GM21723 (cell line): ENCODE data around the gene MAPK12.
"Not testable (repeated sequence)": the region's sequence is repeated elsewhere in the genome, so short reads cannot be mapped to it uniquely, and the experiment has no call there.

Experiments used
- ATAC-seq: cut with Tn5 transposase; IDR thresholded peaks from one replicate; pipeline ENCODE4 v1.9.1; 2021; ENCODE audit warnings: mild to moderate bottlenecking, moderate library complexity; ENCODE audit not compliant: unreplicated experiment

MAPK12 gene

DNA sequence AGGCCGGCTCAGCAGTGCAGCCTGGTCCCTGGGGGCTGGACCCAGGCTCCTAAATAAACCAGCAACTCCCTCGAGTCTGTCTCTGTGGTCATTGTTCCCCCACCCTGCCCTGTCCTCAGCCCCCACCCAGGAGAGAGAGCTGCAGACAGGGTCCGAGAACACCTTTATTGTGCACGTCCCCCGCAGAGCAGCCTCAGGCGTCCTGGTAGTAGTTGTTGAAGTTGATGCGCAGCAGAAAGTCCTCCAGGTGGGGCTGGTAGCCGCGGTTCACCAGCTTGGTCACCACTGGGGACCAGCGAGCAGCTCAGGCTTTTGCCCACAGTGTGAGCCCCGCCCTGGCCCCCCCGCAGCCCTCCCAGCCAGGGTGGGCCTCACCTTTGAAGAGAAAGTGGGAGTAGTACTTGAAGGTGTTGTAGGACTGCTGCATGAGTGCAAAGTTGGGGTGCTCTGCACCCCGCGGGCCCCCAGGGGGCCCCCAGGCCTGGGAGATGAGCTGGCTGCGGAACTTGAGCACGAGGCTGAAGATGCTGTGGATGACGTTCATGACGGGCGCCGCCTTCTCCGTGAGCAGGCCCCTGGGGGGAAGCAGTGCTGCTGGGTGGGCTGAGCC lies 43.8 kb downstream of the MAPK12 start:
- no peak for ATAC-seq

DNA sequence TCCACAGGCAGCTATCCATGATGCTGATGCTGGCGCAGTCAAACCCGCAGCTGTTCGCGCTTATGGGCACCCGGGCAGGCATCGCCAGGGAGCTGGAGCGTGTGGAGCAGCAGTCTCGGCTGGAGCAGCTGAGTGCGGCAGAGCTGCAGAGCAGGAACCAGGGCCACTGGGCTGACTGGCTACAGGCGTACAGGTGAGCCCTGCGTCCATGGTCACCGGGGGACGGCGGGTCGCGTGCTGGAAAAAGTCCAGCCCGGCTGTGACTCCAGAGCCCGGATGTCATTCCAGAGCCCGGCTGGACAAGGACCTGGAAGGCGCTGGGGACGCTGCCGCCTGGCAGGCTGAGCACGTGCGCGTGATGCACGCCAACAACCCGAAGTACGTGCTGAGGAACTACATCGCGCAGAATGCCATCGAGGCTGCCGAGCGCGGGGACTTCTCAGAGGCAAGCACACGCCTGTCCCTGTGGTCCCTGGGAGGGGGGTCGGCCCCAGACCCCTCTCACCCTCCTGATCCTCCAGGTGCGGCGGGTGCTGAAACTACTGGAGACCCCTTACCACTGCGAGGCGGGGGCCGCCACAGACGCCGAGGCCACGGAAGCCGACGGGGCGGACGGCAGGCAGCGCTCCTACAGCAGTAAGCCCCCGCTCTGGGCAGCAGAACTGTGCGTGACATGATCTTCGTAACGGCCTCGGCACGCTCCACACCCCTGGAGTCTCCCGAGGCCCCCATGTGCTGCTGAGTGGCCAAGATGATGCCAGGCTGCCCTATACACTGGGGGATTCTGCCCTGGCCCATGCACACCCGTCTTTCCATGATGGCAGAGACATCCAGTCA lies 44.6 kb downstream of the MAPK12 start:
- ATAC-seq, result no peak

DNA sequence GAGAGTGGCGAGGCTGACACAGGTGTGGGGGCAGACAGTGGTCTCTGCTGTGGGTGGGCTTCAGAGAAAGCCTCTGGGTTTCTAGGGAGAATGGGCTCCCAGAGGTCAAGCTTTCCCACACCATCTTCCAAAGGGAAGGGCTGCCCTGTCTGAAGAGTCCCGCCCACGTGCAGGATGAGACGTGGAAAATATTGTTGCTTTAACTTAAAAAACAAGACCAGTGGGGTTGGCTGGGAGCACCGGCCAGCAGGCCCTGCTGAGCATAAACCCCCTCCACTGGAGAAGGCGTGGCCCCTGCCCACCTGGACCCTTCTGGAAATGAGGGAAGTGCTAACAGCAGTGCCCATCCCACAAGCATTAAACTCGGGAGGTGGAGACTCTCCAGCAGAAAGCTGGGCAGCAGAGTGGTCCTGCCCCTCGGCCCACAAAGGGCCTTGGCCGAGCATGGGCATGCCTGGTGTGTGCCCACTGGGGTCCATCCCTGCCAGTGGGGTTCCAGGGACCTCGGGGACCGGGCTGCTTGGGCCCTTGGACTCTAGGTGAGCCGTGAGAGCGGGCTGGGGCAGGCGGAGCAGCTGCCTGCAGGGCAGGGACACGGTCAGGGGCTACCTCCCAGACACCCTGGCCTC lies 45.3 kb downstream of the MAPK12 start:
- ATAC-seq, result no peak

DNA sequence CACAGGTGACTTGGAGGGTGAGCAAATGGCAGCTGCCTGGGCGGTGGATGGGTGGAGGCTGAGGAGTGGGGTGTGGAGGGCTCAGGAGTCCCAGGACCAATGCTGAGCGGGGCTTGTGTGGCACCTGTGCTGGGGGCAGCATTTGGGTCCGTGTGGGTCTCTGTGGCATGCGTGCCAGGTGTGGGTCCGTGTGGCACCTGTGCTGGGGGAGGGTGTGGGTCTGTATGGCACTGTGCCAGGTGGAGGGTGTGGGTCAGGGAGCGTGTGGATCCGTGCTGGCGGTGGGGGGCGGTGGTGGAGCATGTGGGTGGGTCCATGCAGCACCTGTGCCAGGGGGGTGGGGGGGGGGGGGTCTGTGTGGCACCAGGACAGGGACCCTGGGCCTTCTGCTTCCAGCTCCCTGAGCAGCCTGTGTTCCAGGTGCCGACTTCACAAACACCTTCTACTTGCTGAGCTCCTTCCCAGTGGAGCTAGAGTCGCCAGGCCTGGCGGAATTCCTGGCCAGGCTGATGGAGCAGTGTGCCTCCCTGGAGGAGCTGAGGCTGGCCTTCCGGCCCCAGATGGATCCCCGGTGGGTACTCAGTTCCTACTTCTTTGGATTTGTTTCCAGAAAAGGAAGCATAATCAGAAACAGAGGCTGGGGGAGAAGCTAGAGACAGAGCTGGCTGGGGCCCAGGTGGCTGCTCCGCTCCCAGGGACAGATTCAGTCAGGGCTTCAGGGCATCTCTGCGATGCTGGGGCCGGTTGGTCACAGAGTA lies 46.0 kb downstream of the MAPK12 start:
- ATAC-seq, result no peak

DNA sequence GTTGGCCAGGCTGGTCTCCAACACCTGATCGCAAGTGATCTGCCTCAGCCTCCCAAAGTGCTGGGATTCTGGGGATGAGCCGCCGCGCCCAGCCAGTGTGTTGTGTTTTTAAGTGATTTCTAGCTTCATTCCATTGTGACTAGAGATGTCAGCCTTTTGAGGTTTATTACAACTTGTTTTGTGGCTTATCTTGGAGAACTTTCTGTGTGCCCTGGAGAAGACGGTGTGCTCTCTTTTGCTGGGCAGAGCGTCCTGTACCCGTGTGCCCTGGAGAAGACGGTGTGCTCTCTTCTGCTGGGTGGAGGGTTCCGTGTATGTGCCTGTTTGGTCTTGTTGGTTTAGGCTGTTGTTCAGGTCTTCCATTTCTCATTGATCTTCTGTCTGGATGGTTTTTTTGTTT lies 48.2 kb downstream of the MAPK12 start:
- ATAC-seq, result no peak

DNA sequence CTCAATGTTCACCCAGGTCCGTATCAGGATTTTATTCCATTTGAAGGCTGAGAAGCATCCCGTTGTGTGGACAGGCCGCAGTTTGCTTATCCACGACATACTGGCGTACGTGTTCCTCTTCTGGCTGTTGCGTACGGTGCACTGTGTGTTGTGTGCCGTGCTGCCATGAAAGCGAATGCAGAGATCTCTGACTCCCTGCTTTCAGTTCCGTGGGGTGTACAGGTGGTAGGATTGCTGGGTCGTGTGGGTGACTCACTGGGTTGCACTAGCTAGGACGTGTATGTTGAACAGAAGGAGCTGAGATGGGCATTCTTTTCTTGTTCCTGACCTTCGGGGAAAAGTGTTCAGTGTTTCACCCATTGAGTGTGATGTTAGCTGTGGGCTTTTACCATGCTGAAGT lies 50.3 kb downstream of the MAPK12 start:
- ATAC-seq, result no peak

DNA sequence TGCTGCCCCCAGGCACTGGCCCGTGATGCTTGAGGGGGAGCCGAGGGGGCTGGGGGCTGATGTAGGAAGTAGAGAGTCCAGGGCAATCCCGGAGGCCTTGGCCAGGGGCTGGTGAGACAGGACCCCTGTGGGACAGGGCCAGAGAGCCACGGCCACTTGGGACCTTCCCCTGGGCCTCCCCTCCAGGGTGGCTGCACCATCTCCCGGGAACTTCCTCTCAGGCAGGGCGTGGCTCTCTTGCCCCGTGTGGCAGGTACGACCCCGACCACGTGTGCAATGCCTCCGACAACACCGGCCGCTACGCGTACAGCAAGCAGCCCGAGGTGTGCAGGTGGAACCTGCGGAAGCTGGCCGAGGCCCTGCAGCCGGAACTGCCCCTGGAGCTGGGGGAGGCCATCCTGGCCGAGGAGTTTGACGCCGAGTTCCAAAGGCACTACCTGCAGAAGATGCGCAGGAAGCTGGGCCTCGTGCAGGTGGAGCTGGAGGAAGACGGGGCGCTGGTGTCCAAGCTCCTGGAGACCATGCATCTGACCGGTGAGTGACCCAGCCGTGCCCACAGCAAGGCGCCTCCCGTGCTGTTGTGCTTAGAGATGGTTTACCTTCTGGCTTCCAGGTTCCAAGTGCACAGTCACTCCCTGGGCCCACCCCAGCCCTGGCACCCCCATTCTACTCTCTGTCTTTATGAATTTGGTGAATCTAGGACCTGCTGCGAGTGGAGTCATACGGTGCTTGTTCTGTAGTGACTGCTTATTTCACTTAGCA lies 50.9 kb downstream of the MAPK12 start:
- no peak for ATAC-seq

DNA sequence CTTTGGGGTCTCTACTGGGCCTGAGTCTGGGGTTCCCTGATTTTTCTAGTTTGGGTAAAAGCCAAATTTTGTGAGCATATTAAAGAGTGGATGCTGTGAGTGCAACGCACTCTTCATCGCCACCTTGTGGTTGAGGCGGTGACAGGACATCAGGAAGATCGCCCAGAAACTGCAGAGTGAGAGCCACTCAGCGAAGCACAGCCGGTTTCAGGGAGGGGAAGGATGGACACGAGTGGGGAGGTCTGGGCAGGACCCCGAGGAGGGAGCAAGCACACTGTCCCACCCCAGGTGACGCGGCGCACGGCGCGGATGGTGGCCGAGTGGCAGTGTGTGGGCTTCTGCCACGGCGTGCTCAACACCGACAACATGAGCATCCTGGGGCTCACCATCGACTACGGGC lies 51.6 kb downstream of the MAPK12 start:
- ATAC-seq, result no peak

DNA sequence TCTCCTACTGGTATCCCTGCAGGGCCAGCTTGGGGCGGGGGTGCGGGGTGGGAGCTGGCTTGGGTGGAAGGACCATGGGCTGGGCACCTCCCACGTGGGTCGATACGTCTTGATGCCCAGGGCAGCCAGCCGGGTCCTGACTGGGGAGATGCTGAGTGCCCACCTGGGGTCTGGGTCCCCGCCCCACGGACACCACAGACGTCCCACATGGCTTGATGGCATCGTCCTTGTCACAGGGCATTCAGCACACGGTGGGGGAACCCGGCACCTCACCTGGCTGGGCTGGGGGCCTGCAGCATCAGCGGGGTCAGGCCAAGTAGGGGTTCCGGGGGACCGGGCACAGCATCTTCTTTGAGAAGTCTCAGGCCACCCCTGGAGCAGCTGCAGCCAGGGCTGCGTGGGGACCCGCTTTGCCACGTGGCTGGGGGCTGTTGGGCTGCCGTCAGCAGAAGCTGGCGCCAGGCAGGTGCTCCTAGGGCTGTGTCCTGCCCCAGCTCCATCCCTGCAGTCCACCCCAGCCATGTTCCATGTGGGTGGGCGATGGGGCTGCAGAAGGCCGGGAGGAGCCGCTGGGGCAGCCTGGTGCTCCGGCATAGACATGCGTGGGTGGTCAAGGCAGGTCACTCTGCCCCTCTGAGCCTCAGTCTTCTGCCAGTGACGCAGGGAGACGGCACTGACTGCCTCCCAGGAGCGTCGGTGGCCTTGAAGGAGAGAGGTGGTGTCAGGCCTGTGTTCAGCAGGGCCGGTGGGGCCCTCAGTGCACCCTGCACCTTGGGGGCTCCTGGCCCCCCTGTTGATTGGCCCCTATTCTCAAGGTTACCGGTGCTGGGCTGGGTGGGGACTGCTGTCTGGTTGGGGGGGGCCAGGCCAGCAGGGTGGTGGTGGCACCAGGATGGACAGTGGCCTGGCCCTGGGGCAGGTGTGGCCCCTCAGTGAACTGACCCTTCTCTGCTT lies 52.3 kb downstream of the MAPK12 start:
- no peak for ATAC-seq

DNA sequence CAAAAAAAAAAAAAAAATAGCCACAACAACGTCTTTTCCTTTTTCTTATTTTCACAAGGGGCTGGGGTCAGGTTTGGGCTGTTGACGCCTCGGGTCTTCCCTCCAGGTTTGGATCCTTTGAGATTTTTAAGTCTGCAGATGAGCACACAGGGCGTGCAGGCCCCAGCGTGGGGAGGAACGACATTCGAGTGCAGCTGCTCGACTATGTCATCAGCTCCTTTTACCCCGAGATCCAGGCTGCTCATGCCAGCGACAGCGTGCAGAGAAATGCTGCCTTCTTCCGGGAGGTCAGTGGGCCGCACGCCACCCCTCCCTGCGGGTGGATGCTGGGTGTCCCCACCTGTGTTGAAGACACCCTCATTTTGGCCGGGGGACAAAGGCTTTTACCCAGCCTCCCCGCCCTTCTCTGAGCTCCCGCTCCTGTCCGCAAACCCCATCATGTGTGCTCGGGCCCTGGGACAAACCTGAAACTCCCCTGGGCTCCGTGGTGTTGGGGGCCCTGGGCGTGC lies 53.0 kb downstream of the MAPK12 start:
- no peak for ATAC-seq

DNA sequence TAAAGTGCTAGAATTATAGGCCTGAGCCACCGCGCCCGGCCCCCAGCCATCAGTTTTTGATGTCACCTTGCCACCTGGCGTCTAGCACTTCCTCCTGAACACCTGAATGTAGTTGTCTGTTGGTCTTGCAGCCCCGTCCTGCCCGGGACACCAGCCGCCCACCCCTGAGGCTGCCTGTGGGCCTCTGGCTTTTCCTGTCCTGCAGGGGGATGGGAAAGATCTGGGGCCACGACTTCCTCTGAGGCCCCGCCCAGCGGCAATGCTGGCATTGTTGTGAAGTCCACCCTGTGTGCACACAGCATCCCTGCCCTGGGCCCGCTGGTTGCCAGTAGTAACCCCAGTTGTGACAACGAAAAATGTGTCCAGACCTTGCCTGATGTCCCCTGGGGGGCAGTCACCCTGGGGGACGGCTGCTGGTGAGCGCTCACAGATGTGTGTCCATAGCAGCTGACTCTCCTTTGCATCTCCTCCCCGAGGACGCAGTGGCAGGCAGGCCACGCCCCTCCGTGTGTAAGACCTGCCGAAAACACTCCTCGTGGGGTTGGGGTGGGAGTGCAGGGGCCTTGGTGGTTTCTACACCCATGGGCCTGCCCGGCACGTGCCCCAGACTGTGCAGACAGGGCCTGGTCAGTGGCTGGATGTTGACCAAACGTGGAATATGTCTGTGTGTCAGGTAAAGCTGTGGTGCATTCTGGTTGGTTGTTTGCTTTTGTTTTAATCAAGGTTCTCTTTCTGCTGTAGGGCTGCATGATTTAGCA lies 53.9 kb downstream of the MAPK12 start:
- no peak for ATAC-seq

DNA sequence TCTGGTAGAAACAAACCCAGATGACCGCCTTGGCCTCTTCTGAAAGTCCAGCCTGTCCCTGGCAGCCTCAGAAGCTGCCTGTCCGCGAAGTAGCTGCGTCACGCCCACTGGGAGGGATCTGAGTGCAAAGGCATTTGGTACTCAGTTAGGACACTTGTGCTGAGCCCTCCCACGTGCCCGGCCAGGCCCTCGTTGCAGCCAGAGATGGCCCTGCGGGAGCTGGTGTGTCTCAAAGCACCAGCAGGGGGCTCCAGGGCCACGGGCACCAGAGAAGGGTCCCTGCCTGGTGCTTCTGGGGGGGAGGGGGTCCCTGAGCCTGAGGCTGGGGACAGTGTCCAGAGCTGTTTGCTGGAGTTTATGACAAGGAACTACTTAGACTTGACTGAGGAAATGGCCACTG lies 54.9 kb downstream of the MAPK12 start:
- ATAC-seq, result no peak

DNA sequence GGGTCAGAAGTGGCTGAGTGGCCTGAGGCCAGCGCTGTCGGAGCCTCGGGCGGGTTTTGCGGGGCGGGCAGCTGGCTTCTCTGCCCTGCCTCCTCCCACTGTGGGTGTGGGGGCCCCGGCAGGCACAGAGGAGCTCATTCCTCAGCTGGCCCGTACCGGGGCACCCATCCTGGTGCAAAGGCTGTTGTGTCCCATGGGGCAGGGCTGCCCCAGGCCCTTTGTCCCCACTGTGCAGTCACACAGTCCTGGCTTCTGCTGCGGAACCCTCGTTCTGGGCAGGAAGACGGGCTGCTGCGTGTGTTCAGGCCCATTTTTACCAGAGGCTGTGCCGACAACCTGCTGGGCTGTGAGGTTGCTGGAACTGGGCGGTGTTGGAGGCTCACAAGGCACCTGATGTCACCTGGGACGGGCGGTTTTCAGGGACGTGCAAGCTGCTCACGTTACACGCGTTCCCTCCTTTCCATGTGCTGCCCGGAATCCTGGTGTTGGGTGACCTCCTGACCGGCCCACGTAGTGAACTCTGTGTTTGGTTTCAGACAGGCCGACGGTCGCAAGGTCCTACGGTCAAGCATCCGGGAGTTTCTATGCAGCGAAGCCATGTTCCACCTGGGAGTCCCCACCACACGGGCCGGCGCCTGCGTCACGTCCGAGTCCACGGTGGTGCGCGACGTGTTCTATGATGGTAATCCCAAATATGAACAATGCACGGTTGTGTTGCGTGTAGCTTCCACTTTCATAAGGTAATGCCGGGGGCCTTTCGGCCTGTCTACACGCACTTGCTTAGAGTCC lies 55.5 kb downstream of the MAPK12 start:
- ATAC-seq, result no peak

DNA sequence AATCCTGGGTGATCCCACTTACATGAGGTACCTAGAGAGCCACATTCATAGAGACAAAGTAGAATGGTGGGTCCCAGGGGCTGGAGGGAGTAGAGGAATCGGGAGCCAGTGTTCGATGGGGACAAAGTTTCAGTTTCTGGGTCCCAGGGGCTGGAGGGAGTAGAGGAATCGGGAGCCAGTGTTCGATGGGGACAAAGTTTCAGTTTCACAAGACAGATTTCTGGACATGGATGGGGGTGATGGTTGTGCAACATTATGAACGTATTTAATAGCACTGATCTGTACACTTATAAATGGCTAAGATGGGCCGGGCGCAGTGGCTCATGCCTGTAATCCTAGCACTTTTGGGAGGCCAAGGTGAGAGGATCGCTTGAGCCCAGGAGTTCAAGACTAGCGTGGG lies 56.5 kb downstream of the MAPK12 start:
- ATAC-seq, result not testable (repeated sequence)

DNA sequence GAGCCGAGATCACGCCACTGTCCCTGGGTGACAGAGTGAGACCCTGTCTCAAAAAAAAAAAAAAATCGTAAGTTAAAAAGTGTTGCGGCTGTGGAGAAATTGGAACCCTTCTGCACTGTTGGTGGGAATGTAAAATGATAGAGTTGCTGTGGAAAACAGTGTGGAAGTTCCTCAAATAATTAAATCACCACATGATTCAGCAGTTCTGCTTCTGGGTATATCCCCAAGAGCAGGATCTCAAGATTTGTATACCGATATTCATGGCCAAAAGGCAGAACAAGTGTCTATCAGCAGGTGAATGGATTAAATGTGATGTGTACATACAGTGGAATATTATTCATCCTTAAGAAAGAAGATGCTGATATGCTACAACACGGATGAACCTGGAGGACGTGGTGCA lies 56.9 kb downstream of the MAPK12 start:
- ATAC-seq, result no peak

DNA sequence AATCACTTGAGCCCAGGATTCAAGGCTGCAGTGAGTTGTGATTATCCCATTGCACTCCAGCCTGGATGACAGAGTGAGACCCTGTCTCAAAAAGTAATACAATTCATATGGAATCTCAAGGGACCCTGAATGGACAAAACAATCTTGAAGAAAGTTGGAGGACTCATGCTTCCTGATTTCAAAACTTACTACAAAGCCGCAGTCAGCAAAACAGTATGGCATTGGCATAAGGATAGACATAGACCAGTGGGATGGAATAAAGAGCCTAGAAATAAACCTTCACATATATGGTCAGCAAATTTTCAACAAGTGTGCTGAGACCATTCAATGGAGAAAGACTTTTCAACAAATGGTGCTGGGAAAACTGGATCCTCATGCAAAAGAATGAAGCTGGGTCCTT lies 58.2 kb downstream of the MAPK12 start:
- no peak for ATAC-seq
